Body of pancreas (tissue), 4 donors: ENCODE data around the gene ESM1.

ENCODE experiments used
- CTCF ChIP-seq, 7 experiments: fragments of 450-650 bp in 4 of 7; fragments of 200-600 bp in 3 of 7; sonication (generic) in 3 of 7; IDR thresholded peaks; one replicate each; pipeline ENCODE4 v1.5.1; 2016 to 2019; ENCODE audit warnings: antibody characterized with exemption in 7 of 7
- POLR2A ChIP-seq, 3 donors: fragments of 450-650 bp; IDR thresholded peaks; one replicate each; pipeline ENCODE4 v1.6.1; 2016; ENCODE audit warnings: antibody characterized with exemption in 3 of 3, mild to moderate bottlenecking in 2 of 3

GRCh38 chr5:54985301-54986268 lies at the start of gene ESM1:
- TF ChIP-seq CTCF (IDR thresholded peaks at IDR 0.05) (peak in 2 of 7 experiments; percentile 6 to 8), POLR2A (IDR thresholded peaks at IDR 0.05) (no peak)
